Neural progenitor cell (in vitro differentiated cells): ENCODE measurements around the gene MCRIP2. TPM values are rescaled to one million over a fixed set of nuclear protein-coding genes. Genes with fewer than 3 reads are reported as not detected.

Experiments
- DNase-seq: peaks from one replicate; pipeline ENCODE4 v3.0.0-alpha.2; 2016; ENCODE audit warnings: low spot score
- H2AFZ ChIP-seq: fragments of 200-600 bp; sonication (generic); replicated peaks from 2 replicates; pipeline ENCODE4 v1.6.1; 2016; ENCODE audit warnings: antibody characterized with exemption
- H3F3A ChIP-seq: fragments of 200-600 bp; sonication (generic); 2 replicates; pipeline ENCODE4 v1.6.1; 2016; ENCODE audit warnings: antibody characterized with exemption, low read depth
- H3K27ac ChIP-seq: fragments of 200-600 bp; sonication (generic); 2 replicates; pipeline ENCODE4 v1.5.1; 2016; ENCODE audit warnings: mild to moderate bottlenecking
- H3K27me3 ChIP-seq: fragments of 200-600 bp; sonication (generic); 2 replicates; pipeline ENCODE4 v1.6.1; 2016; ENCODE audit warnings: mild to moderate bottlenecking, moderate library complexity
- H3K36me3 ChIP-seq: fragments of 200-600 bp; sonication (generic); 2 replicates; pipeline ENCODE4 v1.5.1; 2016
- H3K4me1 ChIP-seq: fragments of 200-600 bp; sonication (generic); 2 replicates; pipeline ENCODE4 v1.6.1; 2016; ENCODE audit warnings: mixed run types
- H3K4me2 ChIP-seq: fragments of 200-600 bp; sonication (generic); 2 replicates; pipeline ENCODE4 v1.6.1; 2016
- H3K4me3 ChIP-seq: fragments of 200-600 bp; sonication (generic); 2 replicates; pipeline ENCODE4 v1.5.1; 2016
- H3K79me2 ChIP-seq: fragments of 200-600 bp; sonication (generic); 2 replicates; pipeline ENCODE4 v1.6.1; 2016; ENCODE audit warnings: low read depth
- H3K9ac ChIP-seq: fragments of 200-600 bp; sonication (generic); 2 replicates; pipeline ENCODE4 v1.6.1; 2016
- H3K9me3 ChIP-seq: fragments of 200-600 bp; sonication (generic); 2 replicates; pipeline ENCODE4 v1.5.1; 2016; ENCODE audit warnings: low read depth
- H4K20me1 ChIP-seq: fragments of 200-600 bp; sonication (generic); 2 replicates; pipeline ENCODE4 v1.6.1; 2016; ENCODE audit warnings: low read depth
- H3K27ac Mint-ChIP-seq: 3 replicates; pipeline ENCODE4 v1.8.0; 2021; ENCODE audit warnings: mixed read lengths
- H3K27me3 Mint-ChIP-seq: 2 replicates; pipeline ENCODE4 v1.8.0; 2022; ENCODE audit warnings: low read depth, mild to moderate bottlenecking, inconsistent platforms, moderate library complexity, mixed read lengths; ENCODE audit not compliant: insufficient read depth
- H3K36me3 Mint-ChIP-seq: 3 replicates; pipeline ENCODE4 v1.8.0; 2021; ENCODE audit warnings: mixed read lengths
- H3K4me1 Mint-ChIP-seq: 3 replicates; pipeline ENCODE4 v1.8.0; 2021; ENCODE audit warnings: mixed read lengths
- H3K4me3 Mint-ChIP-seq: 3 replicates; pipeline ENCODE4 v1.8.0; 2021; ENCODE audit warnings: mild to moderate bottlenecking, moderate library complexity, mixed read lengths
- H3K9me3 Mint-ChIP-seq: 3 replicates; pipeline ENCODE4 v1.8.0; 2020; ENCODE audit warnings: mixed read lengths
- EZH2 ChIP-seq: fragments of 200-600 bp; sonication (generic); IDR thresholded peaks from 2 replicates; pipeline ENCODE4 v1.6.1; 2017; ENCODE audit warnings: antibody characterized with exemption, mild to moderate bottlenecking, moderate library complexity
- EZH2phosphoT487 ChIP-seq: fragments of 200-600 bp; sonication (generic); IDR thresholded peaks from 2 replicates; pipeline ENCODE4 v1.6.1; 2017; ENCODE audit warnings: antibody characterized with exemption
- total RNA-seq: library from RNA; depleted of rRNA; stranded (reverse); fragments of >200 nt; gene quantifications from 2 replicates; pipeline ENCODE4 v1.2.3, GENCODE V29; 2015; ENCODE audit warnings: low replicate concordance
- TF ChIP-seq, protein P1 (sequence below): fragments of 200-600 bp; sonication (generic); IDR thresholded peaks from 2 replicates; pipeline ENCODE4 v1.5.1; 2017; ENCODE audit warnings: antibody characterized with exemption, mild to moderate bottlenecking

Gene MCRIP2
- total RNA-seq, 1 donor from 2014 or later: 1.5 TPM

DNA sequence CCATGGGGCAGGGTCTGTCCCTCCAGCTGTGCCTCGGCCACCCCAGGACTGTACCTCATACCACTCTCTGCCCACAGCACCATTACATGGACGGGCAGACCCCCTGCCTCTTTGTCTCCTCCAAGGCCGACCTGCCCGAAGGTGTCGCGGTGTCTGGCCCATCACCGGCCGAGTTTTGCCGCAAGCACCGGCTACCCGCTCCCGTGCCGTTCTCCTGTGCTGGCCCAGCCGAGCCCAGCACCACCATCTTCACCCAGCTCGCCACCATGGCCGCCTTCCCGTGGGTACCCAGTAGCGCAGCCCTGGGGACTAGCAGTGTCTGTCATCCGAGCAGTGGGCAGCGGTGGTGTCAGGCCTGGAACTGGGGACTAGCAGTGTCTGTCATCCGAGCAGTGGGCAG is 31.2 kb downstream of the MCRIP2 start:
- DNase-seq: no peak
- H3F3A ChIP-seq: peaks cover 25% of the 10 kb centered on the region
- H3K9me3 ChIP-seq: no peaks in the 10 kb centered on the region
- Mint-ChIP-seq H3K27ac (no peak overlapping the region), H3K9me3 (no peaks in the 10 kb centered on the region), H3K36me3 (no peaks in the 10 kb centered on the region), H3K4me1 (no peaks in the 10 kb centered on the region), H3K27me3 (peaks cover 5% of the 10 kb centered on the region), H3K4me3 (no peak overlapping the region)
- no peak overlapping the region for H3K4me2 ChIP-seq
- H4K20me1 ChIP-seq: peaks cover 39% of the 10 kb centered on the region
- no peak overlapping the region for H3K27ac ChIP-seq
- TF ChIP-seq EZH2 (no peak), EZH2phosphoT487 (no peak)
- TF ChIP-seq, protein P1, sequence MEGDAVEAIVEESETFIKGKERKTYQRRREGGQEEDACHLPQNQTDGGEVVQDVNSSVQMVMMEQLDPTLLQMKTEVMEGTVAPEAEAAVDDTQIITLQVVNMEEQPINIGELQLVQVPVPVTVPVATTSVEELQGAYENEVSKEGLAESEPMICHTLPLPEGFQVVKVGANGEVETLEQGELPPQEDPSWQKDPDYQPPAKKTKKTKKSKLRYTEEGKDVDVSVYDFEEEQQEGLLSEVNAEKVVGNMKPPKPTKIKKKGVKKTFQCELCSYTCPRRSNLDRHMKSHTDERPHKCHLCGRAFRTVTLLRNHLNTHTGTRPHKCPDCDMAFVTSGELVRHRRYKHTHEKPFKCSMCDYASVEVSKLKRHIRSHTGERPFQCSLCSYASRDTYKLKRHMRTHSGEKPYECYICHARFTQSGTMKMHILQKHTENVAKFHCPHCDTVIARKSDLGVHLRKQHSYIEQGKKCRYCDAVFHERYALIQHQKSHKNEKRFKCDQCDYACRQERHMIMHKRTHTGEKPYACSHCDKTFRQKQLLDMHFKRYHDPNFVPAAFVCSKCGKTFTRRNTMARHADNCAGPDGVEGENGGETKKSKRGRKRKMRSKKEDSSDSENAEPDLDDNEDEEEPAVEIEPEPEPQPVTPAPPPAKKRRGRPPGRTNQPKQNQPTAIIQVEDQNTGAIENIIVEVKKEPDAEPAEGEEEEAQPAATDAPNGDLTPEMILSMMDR: no peak
- H3K4me3 ChIP-seq: no peak overlapping the region
- peaks cover 17% of the 10 kb centered on the region for H3K27me3 ChIP-seq
- no peak overlapping the region for H3K9ac ChIP-seq
- H3K36me3 ChIP-seq: no peaks in the 10 kb centered on the region
- no peak overlapping the region for H2AFZ ChIP-seq
- peaks cover 15% of the 10 kb centered on the region for H3K79me2 ChIP-seq
- H3K4me1 ChIP-seq: peaks cover 12% of the 10 kb centered on the region

DNA sequence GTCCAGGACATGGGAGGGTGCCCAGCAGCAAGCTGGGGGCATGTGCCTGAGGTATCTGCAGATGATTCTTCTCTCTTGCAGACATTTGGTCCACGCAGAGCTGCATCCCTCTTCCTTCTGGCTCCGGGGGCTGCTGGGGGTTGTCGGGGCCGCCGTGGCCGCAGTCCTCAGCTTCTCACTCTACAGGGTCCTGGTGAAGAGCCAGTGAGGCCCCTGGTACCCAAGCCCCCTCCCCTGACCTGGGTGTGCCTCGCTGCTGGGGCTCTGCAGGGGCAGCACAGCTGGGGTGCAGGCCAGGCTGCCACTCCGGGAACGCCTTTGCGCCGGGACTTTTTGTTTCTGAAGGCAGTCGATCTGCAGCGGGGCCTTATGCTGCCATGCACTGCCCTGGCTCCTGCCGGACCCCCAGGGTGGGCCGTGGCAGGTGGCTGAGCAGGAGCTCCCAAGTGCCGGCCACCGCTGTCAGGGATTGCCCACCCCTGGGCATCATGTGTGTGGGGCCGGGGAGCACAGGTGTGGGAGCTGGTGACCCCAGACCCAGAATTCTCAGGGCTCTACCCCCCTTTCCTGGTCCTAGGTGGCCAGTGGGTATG is 31.9 kb downstream of the MCRIP2 start:
- Histone ChIP-seq H4K20me1 (peaks cover 38% of the 10 kb centered on the region), H2AFZ (no peak overlapping the region), H3K4me2 (no peak overlapping the region), H3K9me3 (no peaks in the 10 kb centered on the region), H3K36me3 (no peaks in the 10 kb centered on the region), H3K9ac (no peak overlapping the region), H3F3A (peaks cover 26% of the 10 kb centered on the region), H3K4me3 (no peak overlapping the region), H3K4me1 (peaks cover 12% of the 10 kb centered on the region), H3K27ac (no peak overlapping the region), H3K79me2 (peaks cover 10% of the 10 kb centered on the region), H3K27me3 (peaks cover 17% of the 10 kb centered on the region)
- TF ChIP-seq EZH2phosphoT487: no peak
- TF ChIP-seq EZH2: no peak
- Mint-ChIP-seq H3K27me3 (peaks cover 5% of the 10 kb centered on the region), H3K27ac (no peak overlapping the region), H3K4me3 (no peak overlapping the region), H3K36me3 (no peaks in the 10 kb centered on the region), H3K4me1 (no peaks in the 10 kb centered on the region), H3K9me3 (no peaks in the 10 kb centered on the region)
- DNase-seq: no peak

DNA sequence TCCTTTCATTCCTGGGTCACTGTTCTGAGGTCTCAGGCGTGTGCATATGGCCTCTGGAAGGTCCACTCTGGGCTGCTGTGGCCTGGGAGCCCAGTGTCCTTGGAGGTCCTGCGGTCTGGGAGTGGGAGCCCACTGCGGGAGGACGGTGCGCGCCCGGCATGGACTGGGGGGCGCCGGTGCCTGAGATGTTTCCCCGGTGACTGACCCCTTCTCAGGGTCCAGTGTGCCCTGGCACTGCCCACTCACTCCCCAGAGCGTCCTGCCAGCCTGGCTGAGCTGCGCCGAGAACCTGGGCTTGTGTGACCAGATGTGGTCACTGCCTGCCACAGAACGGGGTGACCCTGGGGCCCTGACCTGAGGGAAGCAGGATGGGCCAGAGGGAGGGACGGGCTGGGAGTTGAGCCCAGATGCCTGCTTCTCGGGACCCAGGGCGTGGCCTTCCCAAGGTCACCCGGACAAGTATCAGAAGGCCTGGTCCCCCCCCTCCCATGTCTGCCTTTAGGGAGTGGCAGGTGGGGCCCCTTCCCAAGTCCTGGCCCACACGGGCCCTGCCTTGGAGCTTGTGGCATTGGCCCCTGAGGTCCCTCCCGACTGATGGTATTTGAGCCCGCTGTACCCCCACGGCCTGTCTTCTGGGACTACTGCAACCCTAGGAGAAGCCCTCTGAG is 32.7 kb downstream of the MCRIP2 start:
- Histone ChIP-seq H3K4me2 (peak overlapping the region; percentile 81), H3K79me2 (peaks cover 1% of the 10 kb centered on the region), H3K4me3 (no peak overlapping the region), H3K9me3 (no peaks in the 10 kb centered on the region), H3F3A (peaks cover 34% of the 10 kb centered on the region), H4K20me1 (peaks cover 30% of the 10 kb centered on the region), H3K4me1 (peaks cover 7% of the 10 kb centered on the region), H2AFZ (no peak overlapping the region), H3K9ac (no peak overlapping the region), H3K36me3 (no peaks in the 10 kb centered on the region), H3K27me3 (peaks cover 17% of the 10 kb centered on the region), H3K27ac (no peak overlapping the region)
- H3K4me1 Mint-ChIP-seq: peaks cover 3% of the 10 kb centered on the region
- DNase-seq: no peak
- TF ChIP-seq EZH2phosphoT487 (no peak), EZH2 (no peak)
- TF ChIP-seq, protein P1: no peak
- peaks cover 2% of the 10 kb centered on the region for H3K27me3 Mint-ChIP-seq
- H3K4me3 Mint-ChIP-seq: no peak overlapping the region
- no peaks in the 10 kb centered on the region for H3K36me3 Mint-ChIP-seq
- no peaks in the 10 kb centered on the region for H3K9me3 Mint-ChIP-seq
- H3K27ac Mint-ChIP-seq: no peak overlapping the region
